AG04450 (cell line): Measurements from ENCODE around the gene NAXD. TPM values are rescaled to one million over a fixed set of nuclear protein-coding genes. Genes with fewer than 3 reads are reported as not detected.

ENCODE experiments used
- CTCF ChIA-PET: fragments of 300-600, 350-600 bp; formaldehyde crosslinking; extraction: SDS; loops from one replicate; lab custom pipeline; 2022; ENCODE audit warnings: antibody characterized with exemption, inconsistent platforms; lab: Charles Lee
- POLR2A ChIA-PET: fragments of 350-600 bp; formaldehyde crosslinking; extraction: SDS; loops from one replicate; lab custom pipeline; 2021; ENCODE audit warnings: antibody characterized with exemption, inconsistent platforms; lab: Yijun Ruan, JAX
- DNase-seq: peaks from one replicate; pipeline ENCODE4 v3.0.0-alpha.2; 2011; ENCODE audit warnings: low read depth, low spot score
- H3K27ac ChIP-seq: one replicate; pipeline ENCODE4 v1.5.1; 2012; ENCODE audit warnings: low read depth, low read length, control low read depth
- H3K27me3 ChIP-seq: one replicate; pipeline ENCODE4 v1.6.0; 2012; ENCODE audit warnings: low read length; ENCODE audit not compliant: control insufficient read depth, insufficient read depth
- H3K4me3 ChIP-seq: 2 replicates; pipeline ENCODE4 v1.5.1; 2011; ENCODE audit warnings: mild to moderate bottlenecking, low read depth, low read length, control low read depth
- H3K9me3 ChIP-seq: 2 replicates; pipeline ENCODE4 v1.5.1; 2012; ENCODE audit warnings: low read length; ENCODE audit not compliant: control insufficient read depth, insufficient read depth
- CTCF ChIP-seq: IDR thresholded peaks from 2 replicates; pipeline ENCODE4 v1.5.1; 2011; ENCODE audit warnings: low read depth, low read length, control low read depth, inconsistent platforms
- polyA plus RNA-seq: library from polyadenylated mRNA; depleted of rRNA; stranded (reverse); fragments of >200 nt; gene quantifications from 2 replicates; pipeline ENCODE4 v1.2.3, GENCODE V29; 2011

Gene NAXD
- polyA plus RNA-seq, 1 experiment, result 35.0 TPM

- ChIA-PET POLR2A (no interaction called here), CTCF (no interaction called here)
- no peaks in the 10 kb centered on the region for H3K27me3 ChIP-seq
- no peak overlapping the region for H3K27ac ChIP-seq
- no peak for DNase-seq
- no peak overlapping the region for H3K4me3 ChIP-seq
- no peak for TF ChIP-seq CTCF
- peaks cover 3% of the 10 kb centered on the region; the same call in 1 of the 2 replicates for H3K9me3 ChIP-seq
These were observed 18.4 kb downstream of the NAXD start for GRCh38 chr13:110633776-110634175.

DNA sequence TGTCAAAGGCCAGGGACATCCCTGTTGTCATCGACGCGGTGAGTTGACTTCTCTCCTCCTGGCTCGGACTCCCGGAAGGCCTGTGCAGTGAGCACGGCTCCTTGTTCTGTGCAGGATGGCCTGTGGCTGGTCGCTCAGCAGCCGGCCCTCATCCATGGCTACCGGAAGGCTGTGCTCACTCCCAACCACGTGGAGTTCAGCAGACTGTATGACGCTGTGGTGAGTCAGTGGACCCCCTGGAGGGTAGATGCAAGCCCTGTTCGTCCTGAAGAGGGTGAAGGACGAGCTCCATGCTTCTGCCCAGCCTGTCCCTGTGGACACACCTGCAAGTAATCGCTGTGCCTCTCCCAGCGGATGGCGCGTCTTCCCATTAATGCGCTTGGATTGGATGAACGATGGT lies 19.2 kb downstream of the NAXD start:
- CTCF ChIA-PET, result interaction anchor here (0.9 to 1.6 kb wide), 2 partner anchors 10 to 16 kb away, joined by 3 to 6 read pairs; no protein-coding TSS in a partner anchor
- Histone ChIP-seq H3K9me3 (peaks cover 3% of the 10 kb centered on the region; the same call in 1 of the 2 replicates), H3K27me3 (no peaks in the 10 kb centered on the region), H3K4me3 (no peak overlapping the region), H3K27ac (peak overlapping the region; percentile 31)
- no peak for DNase-seq
- no peak for TF ChIP-seq CTCF
- POLR2A ChIA-PET, result interaction anchor here (0.5 to 1.4 kb wide), 2 partner anchors 11 to 81 kb away, joined by 3 to 5 read pairs; no protein-coding TSS in a partner anchor

DNA sequence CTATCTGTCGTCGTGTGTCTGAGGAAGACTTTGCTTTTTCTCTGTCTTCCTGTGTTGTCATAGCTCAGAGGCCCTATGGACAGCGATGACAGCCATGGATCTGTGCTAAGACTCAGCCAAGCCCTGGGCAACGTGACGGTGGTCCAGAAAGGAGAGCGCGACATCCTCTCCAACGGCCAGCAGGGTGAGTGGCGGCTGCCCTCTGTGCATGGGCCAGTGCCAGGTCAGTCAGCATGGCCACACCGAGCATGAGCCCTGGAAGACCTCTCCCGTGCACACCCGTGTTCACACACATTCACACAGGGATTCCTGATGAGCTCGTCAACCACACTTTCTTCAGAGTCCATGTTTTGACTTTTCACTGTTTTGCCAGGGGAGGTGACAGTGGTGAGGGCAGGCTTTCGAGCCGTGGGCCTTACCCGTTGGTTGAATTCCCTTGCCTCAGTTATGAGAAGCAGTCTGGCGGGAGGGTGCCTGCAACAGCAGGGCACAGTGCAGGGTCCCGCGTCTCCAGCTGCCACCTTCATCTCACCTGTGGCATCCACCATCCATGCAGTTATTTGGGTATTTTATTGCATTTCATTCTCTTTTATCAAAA lies 20.2 kb downstream of the NAXD start:
- no peak for DNase-seq
- peaks cover 3% of the 10 kb centered on the region; the same call in 1 of the 2 replicates for H3K9me3 ChIP-seq
- POLR2A ChIA-PET, result interaction anchor here (1.4 kb wide), 1 partner anchor 10 kb away, joined by 5 read pairs; no protein-coding TSS in a partner anchor
- H3K4me3 ChIP-seq, result no peak overlapping the region
- H3K27me3 ChIP-seq, result no peaks in the 10 kb centered on the region
- no peak for TF ChIP-seq CTCF
- CTCF ChIA-PET, result interaction anchor here (1.6 kb wide), 1 partner anchor 17 kb away, joined by 6 read pairs; no protein-coding TSS in a partner anchor
- H3K27ac ChIP-seq, result no peak overlapping the region

- CTCF ChIA-PET, result no interaction called here
- peaks cover 3% of the 10 kb centered on the region; the same call in 1 of the 2 replicates for H3K9me3 ChIP-seq
- no peak for DNase-seq
- H3K4me3 ChIP-seq, result no peak overlapping the region
- TF ChIP-seq CTCF, result no peak
- H3K27ac ChIP-seq, result no peak overlapping the region
- H3K27me3 ChIP-seq, result no peaks in the 10 kb centered on the region
- POLR2A ChIA-PET, result no interaction called here
These were observed 20.7 kb downstream of the NAXD start for GRCh38 chr13:110636053-110636475.

DNA sequence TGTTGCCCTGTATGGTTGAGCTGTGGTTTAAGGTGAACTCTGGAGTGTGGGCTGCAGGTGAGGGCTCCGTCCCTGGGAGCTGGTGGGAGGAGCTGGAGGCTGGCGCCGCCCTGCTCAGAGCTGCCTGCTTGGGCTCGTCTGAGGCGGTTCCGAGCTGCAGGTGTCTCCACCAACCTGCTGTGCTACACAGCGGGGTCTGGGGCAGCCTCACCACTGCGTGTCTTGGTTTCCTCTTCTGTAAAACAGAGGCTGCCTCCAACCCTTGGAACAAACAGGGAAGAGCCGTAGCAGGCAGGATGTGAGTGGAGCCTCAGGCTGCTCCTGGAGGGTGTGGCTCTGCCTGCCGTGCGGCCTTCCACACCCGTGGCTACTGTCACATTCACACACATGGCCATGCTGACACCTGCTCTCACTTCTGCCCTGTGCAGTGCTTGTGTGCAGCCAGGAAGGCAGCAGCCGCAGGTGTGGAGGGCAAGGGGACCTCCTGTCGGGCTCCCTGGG lies 21.4 kb downstream of the NAXD start:
- TF ChIP-seq CTCF, result no peak
- no peak overlapping the region for H3K4me3 ChIP-seq
- no peaks in the 10 kb centered on the region for H3K27me3 ChIP-seq
- ChIA-PET CTCF (no interaction called here), POLR2A (no interaction called here)
- no peak overlapping the region for H3K27ac ChIP-seq
- DNase-seq, result no peak
- peaks cover 3% of the 10 kb centered on the region; the same call in 1 of the 2 replicates for H3K9me3 ChIP-seq
